GM18517 (cell line): ENCODE data around the gene EHD3.

ENCODE experiments used
- ATAC-seq: cut with Tn5 transposase; IDR thresholded peaks from one replicate; pipeline ENCODE4 v1.9.1; 2021; ENCODE audit warnings: mild to moderate bottlenecking, moderate library complexity; ENCODE audit not compliant: unreplicated experiment

The EHD3 gene

DNA sequence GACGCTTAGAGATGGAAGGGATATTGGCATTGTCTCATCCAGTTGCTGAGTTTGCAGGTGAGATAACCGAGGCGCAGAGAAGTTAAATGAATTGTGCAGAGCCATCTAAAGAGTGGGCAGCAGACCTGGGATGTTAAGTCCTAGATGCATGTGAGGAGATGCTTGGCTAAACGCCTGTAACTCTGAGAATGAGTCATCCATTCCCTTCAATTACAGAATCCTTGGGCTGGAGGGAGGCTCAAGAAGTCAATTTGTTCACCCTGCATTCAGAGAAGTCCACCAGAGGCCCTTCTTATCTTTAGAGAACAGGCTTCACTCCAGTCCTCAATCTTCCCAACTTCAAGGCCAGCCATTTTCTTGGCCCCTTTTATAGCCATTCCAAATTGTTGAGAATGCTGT lies 1.6 kb downstream of the EHD3 start:
- ATAC-seq: no peak

DNA sequence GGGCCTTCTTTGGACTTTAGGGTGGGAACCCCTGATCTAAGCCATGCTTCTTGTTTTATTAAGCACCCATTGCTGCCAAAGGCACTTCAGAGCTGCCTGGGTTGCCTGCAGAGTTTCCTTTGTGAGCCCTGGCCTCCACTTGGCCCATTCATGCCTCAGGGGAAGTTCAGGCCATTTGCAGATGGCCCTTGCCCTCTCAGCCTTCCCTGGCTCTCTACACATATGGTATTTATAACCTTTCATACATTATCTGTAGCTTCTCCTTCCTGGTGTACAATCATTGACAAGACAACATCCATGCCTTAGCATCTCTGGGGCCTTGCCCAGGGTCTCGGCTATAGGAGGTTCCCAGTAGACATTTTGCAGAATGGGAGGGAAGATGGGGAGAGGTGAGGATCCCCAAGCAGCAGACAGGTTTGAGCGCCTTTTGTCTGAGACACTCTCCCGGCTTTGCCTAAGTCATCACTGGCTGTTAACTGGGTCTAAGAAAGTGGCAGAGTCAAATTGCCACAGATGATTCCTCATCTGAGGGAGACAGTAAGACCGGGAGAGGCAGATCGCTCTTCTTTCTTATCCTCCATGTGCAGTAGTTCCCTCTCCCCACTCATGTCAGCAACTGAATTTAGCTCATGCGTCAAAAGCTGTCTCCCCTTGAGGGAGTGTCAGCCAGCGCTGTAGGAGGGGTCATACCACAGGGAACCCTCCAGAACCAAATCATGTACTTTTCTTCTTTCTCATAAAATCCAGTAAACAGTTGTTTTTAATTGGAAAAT lies 2.7 kb downstream of the EHD3 start:
- no peak for ATAC-seq

DNA sequence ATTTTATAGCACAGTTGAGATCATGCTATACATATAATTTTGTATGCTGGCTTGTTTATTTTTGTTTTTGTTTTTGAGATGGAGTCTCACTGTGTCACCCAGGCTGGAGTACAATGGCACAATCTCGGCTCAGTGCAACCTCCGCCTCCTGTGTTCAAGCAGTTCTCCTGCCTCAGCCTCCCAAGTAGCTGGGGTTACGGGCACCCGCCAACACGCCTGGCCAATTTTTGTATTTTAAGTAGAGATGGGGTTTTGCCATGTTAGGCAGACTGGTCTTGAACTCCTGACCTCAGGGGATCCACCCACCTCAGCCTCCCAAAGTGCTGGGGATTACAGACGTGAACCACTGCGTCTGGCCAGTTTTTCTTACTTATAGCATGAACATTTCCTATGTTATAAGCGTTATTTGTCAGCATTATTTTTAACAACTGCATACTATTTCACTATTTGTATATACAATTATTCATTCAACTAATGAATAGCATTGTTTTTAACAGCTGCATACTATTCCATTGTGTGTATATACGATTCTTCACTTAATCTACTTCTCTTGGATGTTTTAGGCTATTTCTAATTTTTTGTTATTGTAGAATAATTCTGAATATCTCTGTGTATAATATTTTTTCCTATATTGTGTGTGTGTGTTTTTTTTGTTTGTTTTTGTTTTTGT lies 3.5 kb downstream of the EHD3 start:
- no peak for ATAC-seq

DNA sequence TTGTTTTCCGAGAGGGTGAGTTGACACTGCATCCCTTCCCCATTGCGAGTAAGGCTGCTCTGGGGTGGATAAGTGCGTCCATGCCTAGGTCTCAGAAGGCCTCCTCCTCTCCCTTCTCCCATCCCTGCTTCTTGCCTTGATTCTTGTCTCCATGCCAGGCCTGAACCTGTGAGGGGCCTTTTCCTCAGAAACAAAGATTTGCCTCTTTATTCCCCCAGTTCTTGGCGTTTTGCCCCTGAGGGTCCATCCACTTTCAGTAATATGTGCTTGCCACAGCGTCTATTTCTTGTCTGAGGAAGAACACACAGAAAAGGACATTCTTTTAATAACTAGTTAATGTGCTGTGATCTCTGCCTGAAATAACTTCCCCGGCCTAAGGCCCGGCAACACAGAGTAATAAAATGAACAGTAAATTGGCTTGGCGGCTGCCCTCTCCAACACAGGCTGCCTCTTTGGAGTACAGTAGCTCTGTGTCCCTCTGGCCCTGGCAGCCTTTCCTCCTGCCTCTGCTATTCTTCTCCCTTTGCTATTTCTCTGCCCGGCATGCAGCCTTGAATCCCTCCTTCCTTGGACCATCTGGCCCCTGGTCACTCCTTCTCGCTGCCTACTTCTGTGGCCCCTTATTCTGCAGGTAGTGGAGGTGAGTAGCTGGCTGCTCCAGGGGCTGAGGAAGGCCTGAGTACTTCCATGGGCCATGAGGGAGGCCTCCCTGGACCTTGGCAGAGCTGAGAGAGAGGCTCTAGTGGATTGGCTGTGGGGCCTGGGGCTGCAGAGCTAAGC lies 4.4 kb downstream of the EHD3 start:
- no peak for ATAC-seq

DNA sequence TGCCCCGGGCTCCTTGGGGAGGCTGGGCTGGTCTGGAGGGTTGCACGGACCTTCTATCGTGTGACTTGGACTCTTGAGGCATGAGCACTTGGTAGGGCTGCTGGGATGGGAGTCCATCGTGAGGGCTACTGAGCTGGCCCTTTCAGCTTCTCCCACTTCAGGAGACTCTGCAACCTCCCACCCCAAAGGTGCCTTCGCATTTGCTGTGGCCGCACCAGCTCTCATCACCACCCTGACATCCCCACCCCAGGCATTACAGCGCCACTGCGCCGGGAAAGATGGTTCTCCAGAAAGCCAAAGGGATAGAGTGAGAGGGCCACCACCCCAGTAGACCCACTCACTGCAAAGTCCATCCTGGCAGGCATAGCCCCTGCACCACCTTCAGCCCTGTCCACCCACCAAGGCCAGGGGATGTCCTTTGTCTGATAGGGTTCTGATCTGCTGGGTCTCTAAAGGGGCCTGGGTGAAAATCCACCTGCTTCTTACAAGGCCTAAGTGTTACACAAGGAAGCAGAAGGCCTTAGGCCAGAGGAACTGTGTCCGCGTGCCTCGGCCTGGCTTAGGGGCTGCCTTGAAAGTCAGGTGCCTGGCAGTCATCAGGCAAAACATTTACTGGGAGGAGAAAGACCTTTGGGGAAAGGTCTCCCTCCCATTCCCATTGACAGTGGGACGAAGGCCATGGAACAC lies 5.1 kb downstream of the EHD3 start:
- ATAC-seq: no peak

DNA sequence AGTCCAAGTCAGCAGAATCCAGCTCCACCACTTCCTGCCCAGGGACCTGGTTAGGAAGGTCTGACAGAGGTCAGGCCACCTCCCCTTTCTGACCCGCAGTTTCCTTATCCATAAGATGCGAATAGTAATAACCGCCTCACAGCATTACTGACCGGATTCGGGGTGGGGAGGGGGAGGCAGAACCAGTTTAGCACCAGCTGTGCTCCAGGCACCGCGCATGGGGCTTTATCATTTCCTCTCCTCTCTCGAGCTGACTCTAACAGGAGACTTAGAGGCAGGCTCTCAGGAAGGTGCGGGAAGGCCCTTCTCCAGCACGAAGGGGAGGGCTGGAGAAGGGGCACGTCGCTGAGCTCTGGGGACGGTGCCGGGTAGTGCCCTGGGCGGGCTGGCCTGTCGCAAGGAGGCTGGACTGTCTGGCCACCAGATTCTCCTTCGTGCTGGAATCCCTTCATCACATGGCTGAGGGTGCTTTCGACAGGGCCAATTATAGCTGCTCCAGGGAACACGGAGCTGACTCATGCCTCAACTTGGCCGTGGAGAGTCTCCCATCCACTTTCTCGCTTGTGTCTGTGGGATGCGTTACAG lies 5.7 kb downstream of the EHD3 start:
- ATAC-seq: no peak

DNA sequence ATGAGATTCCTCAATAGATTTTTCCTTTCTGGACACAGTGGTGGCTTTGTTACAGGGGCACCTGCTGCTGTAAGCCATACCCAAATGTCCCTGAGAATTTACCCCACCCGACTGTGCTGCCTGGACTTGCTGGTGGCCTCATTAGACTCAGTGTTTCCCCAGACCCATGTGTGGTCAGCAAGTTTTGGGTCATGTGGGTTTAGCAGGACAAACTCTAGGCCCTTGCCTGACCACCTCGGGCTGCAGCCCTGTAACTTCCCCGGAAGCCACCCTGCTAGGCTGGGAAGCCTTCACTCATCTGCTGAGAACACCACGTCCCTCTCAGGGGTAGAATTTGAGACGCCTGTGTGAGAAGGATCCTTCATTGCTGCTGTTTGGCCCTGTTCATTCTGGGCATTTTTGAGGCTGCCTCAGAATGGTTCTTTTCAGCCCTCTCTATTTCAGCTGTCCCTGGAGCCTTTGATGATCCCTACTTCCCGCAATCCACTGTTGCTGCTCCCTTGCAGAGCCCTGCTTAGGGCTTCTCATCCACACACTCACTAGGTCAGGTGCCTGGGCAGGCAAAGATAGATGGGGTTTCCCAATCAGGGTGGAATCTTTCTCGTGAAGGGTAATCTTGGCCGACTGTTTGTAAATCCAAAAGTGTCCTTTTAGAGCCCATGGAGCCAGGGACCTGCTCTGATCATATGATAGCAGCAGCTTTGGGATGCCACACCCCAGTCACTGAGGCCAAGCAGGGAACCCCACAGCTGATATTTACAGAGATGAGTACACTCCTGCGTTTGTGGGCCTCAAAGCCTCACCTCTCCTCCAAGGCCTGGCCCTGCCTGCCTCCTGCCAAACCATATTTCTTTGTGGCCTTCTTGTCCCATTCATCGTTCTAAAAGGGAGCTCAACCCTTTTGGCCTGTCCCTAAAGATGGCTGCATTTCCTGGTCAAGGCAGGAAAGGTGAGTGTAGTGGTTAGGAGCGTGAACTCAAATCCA lies 6.7 kb downstream of the EHD3 start:
- ATAC-seq: no peak

DNA sequence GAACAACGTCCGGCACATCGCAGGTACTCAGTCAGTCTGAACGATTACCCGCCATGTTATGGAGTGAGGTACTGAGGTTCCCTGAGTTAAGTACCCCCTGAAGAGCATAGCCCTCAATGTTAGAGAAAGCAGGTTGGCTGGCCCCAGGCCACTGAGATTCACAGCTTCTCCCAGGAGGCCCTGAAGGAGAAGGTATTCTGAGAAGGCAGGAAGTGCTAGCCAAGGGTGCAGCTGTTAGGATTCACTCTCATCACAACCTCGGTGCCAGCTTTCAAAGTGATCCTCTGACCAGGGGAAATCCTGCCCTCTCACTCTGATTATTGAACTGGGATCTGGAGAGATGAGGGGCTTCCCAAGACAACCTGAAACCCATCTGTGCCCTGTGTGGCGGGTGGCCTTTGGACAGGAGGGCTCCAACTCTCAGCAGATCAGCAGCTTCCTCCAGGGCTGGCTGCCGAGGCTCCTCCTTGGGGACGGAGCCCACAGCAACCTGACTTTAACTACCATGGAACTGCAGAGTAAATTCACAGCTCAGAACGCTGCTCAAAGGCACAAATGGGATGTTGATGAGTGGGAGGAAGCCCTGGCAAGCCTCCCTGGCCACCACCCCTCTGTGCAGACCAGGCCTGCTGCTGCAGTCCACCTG lies 7.8 kb downstream of the EHD3 start:
- no peak for ATAC-seq

DNA sequence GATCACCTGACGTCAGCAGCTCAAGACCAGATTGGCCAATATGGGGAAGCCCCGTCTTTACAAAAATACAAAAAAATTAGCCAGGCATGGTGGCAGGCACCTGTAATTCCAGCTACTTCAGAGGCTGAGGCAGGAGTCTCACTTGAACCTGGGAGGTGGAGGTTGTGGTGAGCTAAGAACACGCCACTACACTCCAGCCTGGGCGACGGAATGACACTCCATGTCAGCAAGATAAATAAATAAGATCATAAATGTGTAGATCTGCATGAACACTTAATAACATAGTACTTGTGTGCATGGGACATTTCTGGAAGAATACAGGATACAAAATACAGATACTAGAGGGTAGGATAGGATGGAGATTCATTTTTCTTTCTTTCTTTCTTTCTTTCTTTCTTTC lies 9.1 kb downstream of the EHD3 start:
- no peak for ATAC-seq

DNA sequence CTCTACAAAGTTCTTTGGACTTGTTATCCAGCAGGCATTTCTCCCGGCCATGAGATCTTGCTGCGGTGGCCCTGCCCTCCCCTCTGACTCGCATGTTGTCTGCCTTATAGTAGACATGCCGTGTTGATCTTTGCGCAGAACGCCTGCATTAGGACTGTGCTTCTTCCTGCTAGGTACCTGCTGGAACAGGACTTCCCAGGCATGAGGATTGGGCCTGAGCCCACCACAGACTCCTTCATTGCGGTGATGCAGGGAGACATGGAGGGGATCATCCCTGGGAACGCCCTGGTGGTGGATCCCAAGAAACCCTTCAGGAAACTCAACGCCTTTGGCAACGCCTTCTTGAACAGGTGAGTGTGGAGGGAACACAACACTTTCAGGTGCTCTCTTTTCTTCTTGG lies 10.1 kb downstream of the EHD3 start:
- no peak for ATAC-seq

DNA sequence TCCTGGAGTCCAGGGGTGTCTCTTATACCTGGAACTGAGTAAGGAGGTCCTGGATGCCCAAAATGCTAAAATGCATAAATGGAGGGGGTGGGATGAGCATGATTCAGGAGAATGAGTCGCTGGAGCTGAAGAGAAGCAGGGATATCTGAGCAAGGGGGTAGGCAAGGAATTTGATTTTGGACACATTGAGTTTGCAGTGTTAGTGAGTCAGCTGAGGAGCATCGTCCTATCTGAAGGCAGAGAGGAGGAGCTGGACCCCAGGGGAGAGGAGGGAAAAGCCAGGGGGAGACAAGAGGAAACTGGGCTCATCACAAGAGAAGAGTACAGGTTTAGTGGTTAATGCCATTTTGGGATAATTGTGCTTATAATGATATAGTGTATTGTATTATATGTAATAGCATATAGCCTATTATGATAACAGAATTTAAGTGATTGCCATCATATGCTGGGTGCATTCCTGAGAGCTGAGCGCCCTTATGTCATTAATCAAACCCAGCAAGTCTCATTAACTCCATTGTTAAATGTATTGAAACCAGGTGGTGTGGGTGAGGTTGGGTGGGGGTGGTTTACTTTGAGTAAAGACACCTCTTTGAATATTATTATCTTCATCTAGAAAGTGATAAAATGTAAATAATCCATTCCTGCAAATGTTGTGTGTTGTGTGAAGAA lies 12.4 kb downstream of the EHD3 start:
- ATAC-seq: no peak

DNA sequence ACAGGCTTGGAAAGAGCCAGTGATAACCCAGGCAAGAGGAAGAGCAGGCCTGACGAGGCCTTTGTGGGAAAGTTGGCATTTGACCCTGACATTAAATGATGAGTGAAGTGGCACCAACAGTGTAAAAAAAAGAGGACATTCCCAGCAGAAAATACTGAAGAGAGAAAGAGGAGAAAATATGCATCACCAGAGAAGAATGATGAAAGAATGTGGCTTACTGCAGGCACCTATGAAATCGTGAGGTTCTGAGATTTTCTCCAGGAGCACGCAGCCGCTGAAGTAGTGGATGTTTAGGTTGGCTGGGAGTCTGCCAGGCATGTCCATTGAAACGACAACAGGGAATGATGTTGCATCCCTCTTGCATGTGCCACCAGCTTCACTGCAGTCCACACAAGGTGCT lies 13.8 kb downstream of the EHD3 start:
- no peak for ATAC-seq

DNA sequence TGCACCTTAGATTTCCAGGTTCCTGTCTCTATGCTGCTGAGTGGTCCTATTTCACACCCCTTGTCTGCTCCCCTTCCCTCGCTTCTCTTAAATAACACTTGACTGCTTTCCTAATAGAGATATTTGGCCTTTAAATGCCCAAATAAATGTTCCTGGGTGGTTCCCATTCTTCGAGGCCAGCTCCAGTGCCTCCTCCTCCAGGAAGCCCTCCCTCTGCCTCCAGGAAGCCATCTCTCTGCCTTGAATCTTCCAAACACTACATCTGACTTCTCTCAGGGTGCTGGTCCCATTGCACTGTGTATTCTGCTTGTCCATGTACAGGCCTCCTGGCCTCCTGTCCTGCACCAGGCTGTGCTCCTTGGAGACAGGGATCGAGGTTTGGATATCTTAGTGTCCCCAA lies 14.2 kb downstream of the EHD3 start:
- ATAC-seq: no peak

DNA sequence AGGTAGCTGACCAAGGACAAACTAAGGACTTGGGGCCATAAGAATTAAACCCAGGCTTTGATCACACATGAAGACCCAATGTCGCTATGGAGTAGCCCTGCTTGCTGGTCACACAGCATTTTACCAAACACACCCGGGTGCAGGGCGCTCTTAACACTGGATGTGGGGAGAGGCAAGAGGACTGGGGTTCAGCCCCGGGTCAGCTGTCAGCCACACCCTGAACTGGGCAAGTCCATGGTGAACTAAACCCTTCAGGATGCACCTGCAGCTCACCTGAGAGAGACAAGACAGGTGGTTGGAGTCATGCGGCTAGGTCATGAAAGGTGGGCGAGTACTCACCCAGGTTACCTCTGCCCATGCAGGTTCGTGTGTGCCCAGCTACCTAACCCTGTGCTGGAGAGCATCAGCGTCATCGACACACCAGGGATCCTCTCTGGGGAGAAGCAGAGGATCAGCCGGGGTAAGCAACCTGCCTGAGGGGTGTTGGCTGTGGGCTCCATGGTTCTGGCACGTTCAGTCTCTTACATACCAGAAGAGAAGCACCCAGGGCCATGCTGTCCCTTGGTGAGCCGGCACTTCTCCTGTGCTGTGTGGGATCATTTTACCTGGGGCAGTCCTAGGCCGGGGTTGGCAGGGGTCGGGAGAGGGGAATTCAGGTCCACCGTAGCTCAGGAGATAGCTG lies 15.2 kb downstream of the EHD3 start:
- ATAC-seq: no peak

DNA sequence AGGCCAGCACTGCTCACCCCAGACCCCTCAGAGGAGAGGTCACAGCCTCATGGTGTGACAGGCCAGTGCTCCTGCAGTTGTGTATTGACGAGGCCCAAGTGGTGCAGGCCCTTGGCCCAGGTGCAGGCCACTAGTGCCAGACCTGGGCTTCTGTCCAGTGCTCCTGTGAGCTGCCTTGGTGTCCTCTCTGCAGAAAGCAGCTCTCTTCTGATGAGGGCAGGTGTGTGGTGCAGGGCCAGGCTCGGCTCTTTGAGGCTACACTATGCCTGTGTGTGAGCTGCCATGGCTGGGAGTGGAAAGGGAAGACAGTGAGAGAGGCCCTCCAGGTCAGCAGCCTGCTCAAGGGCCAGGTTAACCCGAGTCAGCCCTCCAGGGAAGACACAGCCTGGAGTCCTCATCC lies 17.1 kb downstream of the EHD3 start:
- no peak for ATAC-seq

DNA sequence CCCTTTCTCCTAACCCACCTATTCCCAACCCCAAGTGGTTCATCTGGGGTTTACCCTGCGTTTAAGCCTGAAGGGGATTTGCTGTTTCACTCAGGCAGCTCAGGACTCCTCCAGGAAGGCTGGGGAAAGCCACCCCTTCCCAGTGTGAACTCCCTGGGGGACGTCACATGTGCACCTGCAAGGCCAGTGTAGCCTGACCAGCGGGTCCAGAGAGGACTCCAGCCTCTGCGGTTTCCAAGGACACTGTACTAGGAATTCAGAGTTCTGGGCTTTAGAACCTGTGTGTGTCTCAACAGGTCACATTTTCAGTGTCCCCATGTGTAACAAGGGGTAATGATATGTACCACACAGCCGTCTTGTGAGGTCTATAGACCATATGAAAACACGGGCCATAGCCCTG lies 17.9 kb downstream of the EHD3 start:
- no peak for ATAC-seq

DNA sequence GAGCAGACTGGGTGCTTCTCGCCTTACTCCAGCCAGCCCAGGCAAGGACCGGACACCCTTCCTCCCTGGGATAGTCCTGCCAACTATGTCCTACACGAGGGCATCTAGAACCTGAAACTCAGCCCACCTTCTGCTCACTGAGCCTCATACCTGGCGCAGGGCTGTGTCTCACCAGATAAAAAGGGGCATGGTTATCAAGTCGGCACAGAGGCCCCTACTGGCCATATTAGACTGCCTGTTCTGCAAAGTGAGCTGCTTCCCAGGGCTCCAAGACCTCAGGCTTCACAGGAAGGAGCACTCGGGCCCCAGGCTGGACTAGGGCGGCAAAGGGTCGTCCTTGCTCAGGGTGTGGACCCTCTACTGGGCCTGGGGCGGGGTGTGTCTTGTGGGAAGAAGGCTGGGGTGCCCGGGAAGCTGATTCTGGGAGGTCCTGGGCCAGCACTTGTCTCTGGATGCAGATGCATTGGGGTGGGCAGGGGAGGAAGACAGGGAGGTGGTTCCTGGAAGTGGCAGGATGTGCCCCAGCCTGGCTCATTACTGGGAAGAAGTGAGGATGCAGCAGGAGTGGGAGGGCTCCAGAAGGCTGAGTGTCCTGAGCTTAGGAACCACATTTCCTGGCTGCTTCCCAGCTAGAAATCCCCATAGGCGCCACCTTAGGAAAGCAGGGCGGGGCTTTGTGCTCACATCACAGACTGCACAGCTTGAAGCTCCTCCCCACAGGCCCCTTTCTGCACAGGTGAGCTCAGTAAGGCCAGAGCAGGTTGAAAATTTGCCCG lies 19.6 kb downstream of the EHD3 start:
- no peak for ATAC-seq
